Measurements from ENCODE around the gene TEPSIN. TPM values are rescaled to one million over a fixed set of nuclear protein-coding genes. Genes with fewer than 3 reads are reported as not detected.

The TEPSIN gene
- total RNA-seq, 4 donors from 2014 or later: 16.7 to 42.9 (median 23.3) TPM

GRCh38 chr17:81241648-81242420 lies 3.0 kb upstream of the TEPSIN start:
- intact Hi-C loops (cut with DNase I): no loop called here
- no peak overlapping the region for H3K4me3 ChIP-seq
- no peak overlapping the region for H3K27ac ChIP-seq
- H3K36me3 ChIP-seq: peaks cover 0 to 36% (median 0%) of the 10 kb centered on the region in 3 donors
- no peaks in the 10 kb centered on the region for H3K9me3 ChIP-seq
- DNase-seq: no peak
- WGBS, 2 donors: 50 to 67% methylated on average over 6 to 8 of the region's 26 CpGs
- H3K4me1 ChIP-seq: peaks cover 27 to 44% (median 28%) of the 10 kb centered on the region in 3 donors
- no peaks in the 10 kb centered on the region for H3K27me3 ChIP-seq
- TF ChIP-seq CTCF (IDR thresholded peaks at IDR 0.05) (peak; percentile 58 to 73 (median 64)), POLR2A (IDR thresholded peaks at IDR 0.05) (no peak)

DNA sequence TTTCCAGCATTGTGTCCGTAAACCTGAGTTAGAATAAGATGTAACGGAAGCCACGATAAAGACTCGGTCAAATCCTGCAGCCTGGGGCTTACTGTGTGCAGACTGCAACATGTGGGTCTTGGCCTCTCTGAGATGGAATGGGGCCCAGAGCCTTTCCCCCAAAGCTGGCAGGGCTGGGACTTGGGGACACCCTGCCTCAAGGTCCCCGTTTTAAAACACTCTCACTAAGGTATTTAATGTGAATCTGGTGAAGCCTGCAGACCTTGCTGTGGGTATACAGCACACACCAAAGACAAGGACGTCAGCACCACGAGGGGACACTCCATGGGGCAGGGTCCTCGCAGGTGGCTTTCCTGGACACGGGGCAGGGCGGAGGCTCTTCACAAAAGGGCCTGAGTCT lies 2.3 kb upstream of the TEPSIN start:
- Histone ChIP-seq H3K27me3 (no peaks in the 10 kb centered on the region), H3K4me3 (no peak overlapping the region), H3K4me1 (peaks cover 27 to 50% (median 30%) of the 10 kb centered on the region in 3 donors), H3K27ac (no peak overlapping the region), H3K36me3 (peaks cover 0 to 36% (median 0%) of the 10 kb centered on the region in 3 donors), H3K9me3 (no peaks in the 10 kb centered on the region)
- intact Hi-C loops (cut with DNase I): no loop called here
- no peak for DNase-seq
- 80 to 84% methylated on average over 1 to 4 of the region's 10 CpGs for WGBS, 2 donors
- TF ChIP-seq CTCF (IDR thresholded peaks at IDR 0.05) (no peak), POLR2A (IDR thresholded peaks at IDR 0.05) (no peak)

DNA sequence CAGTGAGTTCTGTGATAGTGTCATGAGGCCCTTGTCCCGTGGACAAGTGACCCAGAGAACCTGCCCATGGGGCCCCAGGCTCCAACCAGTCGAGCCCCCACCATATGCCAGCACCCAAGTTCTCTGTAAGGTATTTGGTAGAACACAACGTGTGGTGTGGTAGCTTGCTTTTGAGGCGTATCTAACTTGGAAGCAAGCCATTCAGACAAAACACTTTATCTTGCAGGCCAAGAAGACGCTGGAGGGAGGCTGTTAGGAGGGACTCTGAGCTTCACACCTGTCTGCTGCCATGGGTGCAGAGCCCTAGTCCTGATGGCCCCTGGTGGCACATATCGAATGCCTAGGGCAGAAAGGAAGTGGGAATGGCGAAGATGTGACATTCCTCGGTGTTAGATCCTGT lies 1.9 kb upstream of the TEPSIN start:
- Histone ChIP-seq H3K27me3 (no peaks in the 10 kb centered on the region), H3K9me3 (no peaks in the 10 kb centered on the region), H3K4me3 (no peak overlapping the region), H3K27ac (no peak overlapping the region), H3K36me3 (peaks cover 0 to 36% (median 0%) of the 10 kb centered on the region in 3 donors), H3K4me1 (peaks cover 27 to 55% (median 30%) of the 10 kb centered on the region in 3 donors)
- intact Hi-C loops (cut with DNase I): no loop called here
- WGBS, 2 donors: 44 to 53% methylated on average over 5 to 7 of the region's 8 CpGs
- DNase-seq: no peak
- TF ChIP-seq POLR2A (IDR thresholded peaks at IDR 0.05): no peak
- TF ChIP-seq CTCF (IDR thresholded peaks at IDR 0.05): no peak

DNA sequence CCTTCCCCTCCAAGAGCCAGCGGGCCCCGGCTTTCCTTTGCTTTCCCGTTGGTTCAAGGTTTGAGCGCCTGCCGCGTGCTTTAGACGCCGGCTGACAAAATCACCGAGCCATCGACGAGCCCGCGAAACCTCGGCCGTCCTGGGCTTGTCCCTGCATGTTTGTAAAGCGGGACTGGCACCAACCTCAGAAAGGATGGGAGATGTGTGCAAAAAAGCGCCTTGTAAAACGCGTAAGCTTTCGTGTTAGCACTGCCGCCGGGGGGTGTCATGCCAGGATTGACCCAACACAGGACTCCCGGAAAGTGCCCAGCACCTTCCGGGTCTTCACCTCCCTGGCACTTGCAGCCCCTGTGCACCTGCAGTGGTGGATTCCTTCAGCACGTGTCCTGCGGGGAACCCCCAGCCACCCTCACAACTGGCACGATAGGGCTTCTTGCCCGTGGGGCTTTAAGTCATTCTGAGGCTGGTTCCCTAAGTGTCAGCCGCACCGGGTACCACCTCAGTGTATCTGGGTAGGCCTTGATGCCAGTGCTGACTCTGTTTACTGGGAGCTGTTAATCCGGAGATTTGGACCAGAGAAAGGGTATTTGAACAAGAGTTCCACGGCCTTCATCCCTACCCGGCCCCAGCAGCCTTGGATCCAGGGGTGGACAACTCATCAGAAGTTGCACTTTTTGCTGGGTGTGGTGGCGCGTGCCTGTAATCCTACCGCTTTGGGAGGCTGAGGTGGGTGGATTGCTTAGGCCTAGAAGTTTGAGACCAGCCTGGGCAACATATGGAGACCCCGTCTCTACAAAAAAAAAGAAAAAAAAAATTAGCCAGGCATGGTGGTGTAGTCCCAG lies 1.1 kb upstream of the TEPSIN start:
- Histone ChIP-seq H3K4me1 (peaks cover 27 to 59% (median 30%) of the 10 kb centered on the region in 3 donors), H3K9me3 (no peaks in the 10 kb centered on the region), H3K27me3 (no peaks in the 10 kb centered on the region), H3K4me3 (peak overlapping the region; percentile 63 to 99 (median 81)), H3K36me3 (peaks cover 0 to 35% (median 0%) of the 10 kb centered on the region in 3 donors), H3K27ac (peak overlapping the region; percentile 77 to 93 (median 88))
- intact Hi-C loops (cut with DNase I): no loop called here
- TF ChIP-seq CTCF (IDR thresholded peaks at IDR 0.05) (no peak), POLR2A (IDR thresholded peaks at IDR 0.05) (no peak)
- 0 to 32% methylated on average over 14 of the region's 37 CpGs for WGBS, 2 donors
- no peak for DNase-seq

DNA sequence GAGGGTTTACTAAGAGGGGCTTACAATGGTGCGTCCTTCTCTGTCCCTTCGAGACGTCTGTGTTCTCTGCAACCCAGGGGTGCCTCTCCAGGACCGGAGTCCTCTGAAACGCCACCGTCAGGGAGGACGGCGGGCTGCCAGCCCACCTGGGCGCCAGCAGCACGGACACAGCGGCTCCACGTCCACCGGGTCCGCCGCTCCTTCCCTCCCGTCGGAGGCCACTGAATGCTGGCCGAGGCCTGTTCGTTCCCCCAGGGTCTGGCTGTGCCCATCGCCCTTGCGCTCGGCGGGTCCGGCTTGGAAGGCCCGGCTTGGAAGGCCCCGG lies 403 bp downstream of the TEPSIN start:
- 0% methylated on average over 1 of the region's 26 CpGs; no CpG with 5 or more reads in 1 of the 2 donors for WGBS, 2 donors
- Histone ChIP-seq H3K27me3 (no peaks in the 10 kb centered on the region), H3K27ac (peak overlapping the region; percentile 23 to 88 (median 78)), H3K9me3 (no peaks in the 10 kb centered on the region), H3K4me1 (peaks cover 27 to 59% (median 30%) of the 10 kb centered on the region in 3 donors), H3K4me3 (peak overlapping the region; percentile 63 to 99 (median 81)), H3K36me3 (peaks cover 0 to 46% (median 2%) of the 10 kb centered on the region in 3 donors)
- no peak for DNase-seq
- intact Hi-C loops (cut with DNase I): no loop called here
- TF ChIP-seq CTCF (IDR thresholded peaks at IDR 0.05) (peak in 1 of 6 experiments; percentile 7), POLR2A (IDR thresholded peaks at IDR 0.05) (no peak)

Data from esophagus squamous epithelium (tissue), 5 donors.